ENCODE data around the gene RAB29. TPM values are rescaled to one million over a fixed set of nuclear protein-coding genes. Genes with fewer than 3 reads are reported as not detected.

The RAB29 gene
- total RNA-seq, 1 experiment from 2014 or later: 18.1 TPM

Other genes starting within 250 kb of the RAB29 start
- gene ELK4, start 143.5 kb downstream of the RAB29 start, total RNA-seq (2014; rRNA removed; shearing (Covaris generic)): 11.6 and 18.4 TPM in 2 replicates
- gene SLC45A3, start 95.0 kb downstream of the RAB29 start, total RNA-seq (2014; rRNA removed; shearing (Covaris generic)): 2.0 and 2.4 TPM in 2 replicates
- 253 and 290 TPM in 2 replicates for gene NUCKS1, start 25.3 kb downstream of the RAB29 start, total RNA-seq (2014; rRNA removed; shearing (Covaris generic))
- gene SLC41A1, start 37.7 kb upstream of the RAB29 start, total RNA-seq (2014; rRNA removed; shearing (Covaris generic)): 17.2 and 21.0 TPM in 2 replicates
- not detected in 2 replicates for gene PM20D1, start 74.7 kb upstream of the RAB29 start, total RNA-seq (2014; rRNA removed; shearing (Covaris generic))
- gene SLC26A9, start 168.0 kb upstream of the RAB29 start, total RNA-seq (2014; rRNA removed; shearing (Covaris generic)): not detected in 2 replicates
- 0.19 and 0.55 TPM in 2 replicates for gene RAB7B, start 227.9 kb upstream of the RAB29 start, total RNA-seq (2014; rRNA removed; shearing (Covaris generic))
- 0.31 TPM in 1 of 2 replicates, not detected in the other for gene CTSE, start 248.4 kb upstream of the RAB29 start, total RNA-seq (2014; rRNA removed; shearing (Covaris generic))